HG02973 (cell line): Measurements from ENCODE around the gene ECHS1.
"Not testable (repeated sequence)": the region's sequence is repeated elsewhere in the genome, so short reads cannot be mapped to it uniquely, and the experiment has no call there.

Experiments used
- ATAC-seq: cut with Tn5 transposase; IDR thresholded peaks from one replicate; pipeline ENCODE4 v1.9.1; 2021; ENCODE audit warnings: moderate library complexity; ENCODE audit not compliant: unreplicated experiment

Gene ECHS1

DNA sequence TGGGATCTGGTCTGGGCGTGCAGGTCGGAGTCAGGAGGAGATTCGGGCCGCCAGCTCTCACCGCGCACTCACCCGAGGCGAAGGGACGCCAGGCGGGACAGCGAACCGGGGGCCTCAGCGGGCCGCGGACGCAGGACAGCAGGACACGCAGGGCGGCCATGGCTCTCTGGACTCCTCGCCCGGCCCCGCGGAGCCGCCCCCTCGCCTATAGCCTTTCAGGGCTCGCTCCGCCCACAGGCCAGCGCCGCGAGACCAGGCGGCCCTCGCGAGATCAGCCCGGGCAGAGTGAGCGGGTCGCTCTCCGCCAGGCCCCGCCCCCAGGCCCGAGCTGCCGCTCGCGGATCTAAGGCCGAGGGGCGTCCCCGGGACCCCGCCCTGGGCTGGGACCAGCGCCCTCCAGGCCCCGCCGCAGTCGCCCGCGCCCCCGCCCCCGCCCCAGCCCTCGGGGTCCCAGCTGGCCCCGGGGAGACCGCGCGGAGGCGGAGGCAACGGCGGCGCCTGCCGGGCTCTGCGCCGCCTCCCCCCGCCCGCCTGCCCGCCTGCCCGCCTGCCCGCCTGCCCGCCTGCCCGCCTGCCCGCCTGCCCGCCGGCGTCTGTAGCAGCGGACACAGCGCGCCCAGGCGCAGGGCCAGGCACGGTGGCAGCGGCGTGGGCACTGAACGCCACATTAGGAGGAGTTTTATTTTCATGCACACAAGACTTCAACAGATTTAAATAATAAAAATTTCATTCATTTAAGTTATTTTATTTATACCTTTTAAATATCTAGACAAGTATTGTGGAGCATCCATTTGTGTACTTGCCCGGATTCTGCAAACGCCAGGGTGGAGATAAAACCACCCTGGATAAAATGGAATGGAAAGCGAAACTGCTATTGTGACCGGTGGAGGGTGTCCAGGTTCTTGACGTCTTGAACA lies at the start of gene ECHS1:
Gene ECHS1 (minus strand): TSS at position 181 of the 917 bp plus-strand sequence. CDS start 21 bp downstream, at position 160.
- ATAC-seq: peak; percentile 93

- no peak for ATAC-seq
Observed at GRCh38 chr10:133422223-133422806, 49.2 kb upstream of the ECHS1 start.

GRCh38 chr10:133421336-133422222 lies 48.4 kb upstream of the ECHS1 start:
- ATAC-seq: no peak

GRCh38 chr10:133420579-133420978 lies 47.4 kb upstream of the ECHS1 start:
- no peak for ATAC-seq

- ATAC-seq: no peak
Observed at GRCh38 chr10:133420028-133420427, 46.9 kb upstream of the ECHS1 start.

DNA sequence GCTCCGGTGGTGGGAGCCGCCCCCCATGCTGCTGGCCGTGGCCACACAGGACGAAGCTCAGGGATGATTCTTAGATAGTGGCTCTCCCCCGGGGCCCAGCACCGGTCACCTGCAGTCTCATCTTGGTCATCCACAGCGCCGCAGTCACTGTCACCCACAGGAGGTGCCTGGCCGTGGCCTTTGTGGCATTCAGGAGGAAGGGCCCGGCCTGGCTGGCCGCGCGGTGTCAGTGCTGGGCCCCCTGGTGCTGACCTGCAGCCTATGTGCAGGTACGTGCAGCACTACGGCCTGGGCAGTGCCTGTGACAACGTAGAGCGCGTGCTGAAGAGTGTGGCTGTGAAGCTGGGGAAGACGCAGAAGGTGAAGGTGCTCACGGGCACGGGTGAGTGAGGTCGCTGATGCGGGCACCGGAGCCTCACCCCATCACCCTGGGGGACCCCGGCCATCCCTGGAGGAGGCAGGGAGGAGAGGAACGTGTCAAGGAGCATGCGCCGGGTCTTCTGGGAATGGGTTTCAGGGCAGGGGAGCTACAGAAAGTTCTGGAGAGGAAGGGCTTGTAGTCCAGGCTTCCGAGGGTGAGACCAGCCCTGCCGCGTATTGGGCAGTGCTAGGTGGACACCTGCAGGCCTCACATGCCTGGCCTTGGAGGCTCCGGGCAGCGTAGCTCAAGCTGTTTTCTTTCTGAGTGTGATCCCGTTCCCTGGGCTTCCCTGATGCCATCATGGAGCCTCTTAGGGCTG lies 46.2 kb upstream of the ECHS1 start:
- no peak for ATAC-seq

- no peak for ATAC-seq
Observed at GRCh38 chr10:133418289-133418993, 45.3 kb upstream of the ECHS1 start.

- no peak for ATAC-seq
Observed at GRCh38 chr10:133415752-133416151, 42.6 kb upstream of the ECHS1 start.

GRCh38 chr10:133414401-133414800 lies 41.2 kb upstream of the ECHS1 start:
- not testable (repeated sequence) for ATAC-seq

DNA sequence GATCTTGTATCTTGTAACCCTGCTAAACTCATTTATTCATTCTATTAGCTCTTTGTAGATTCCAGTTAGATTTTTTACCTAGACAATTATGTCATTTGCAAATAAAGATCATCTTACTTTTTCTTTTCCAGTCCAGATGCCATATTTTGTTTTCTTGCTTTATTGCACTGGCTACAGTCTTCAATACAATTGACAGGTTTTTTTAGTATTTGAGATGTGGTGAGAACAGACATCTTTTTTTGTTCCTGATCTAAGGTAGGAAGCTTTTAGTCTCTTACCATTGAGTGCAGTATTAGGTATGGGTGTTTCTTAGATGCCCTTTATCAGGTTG lies 39.2 kb upstream of the ECHS1 start:
- ATAC-seq: no peak

GRCh38 chr10:133411523-133412380 lies 38.6 kb upstream of the ECHS1 start:
- ATAC-seq: no peak

DNA sequence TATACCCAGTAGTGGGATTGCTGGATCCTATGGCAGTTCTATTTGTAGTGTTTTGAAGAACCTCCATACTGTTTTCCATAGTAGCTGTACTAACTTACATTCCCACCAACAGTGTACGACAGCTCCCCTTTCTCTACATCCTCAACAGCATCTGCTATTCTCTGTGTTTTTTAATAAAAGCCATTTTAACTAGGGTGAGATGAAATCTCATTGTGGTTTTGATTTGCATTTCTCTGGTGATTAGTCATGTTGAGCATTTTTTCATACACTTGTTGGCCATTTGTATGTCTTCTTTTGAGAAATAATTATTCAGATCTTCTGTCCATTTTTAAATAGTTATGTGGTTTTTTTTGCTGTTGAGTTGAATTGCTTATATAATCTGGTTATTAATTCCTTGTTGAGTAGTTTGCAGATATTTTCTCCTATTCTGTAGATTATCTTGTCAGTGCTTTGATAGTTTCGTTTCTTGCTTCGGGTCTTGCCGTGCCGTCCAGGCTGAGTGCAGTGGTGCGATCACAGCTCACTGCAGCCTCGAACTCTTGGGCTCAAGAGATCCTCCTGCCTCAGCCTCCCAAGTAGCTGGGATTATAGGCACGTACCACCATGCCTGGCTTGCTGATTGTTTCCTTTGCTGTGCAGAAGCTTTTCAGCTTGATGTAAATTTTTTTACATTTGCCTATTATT lies 32.8 kb upstream of the ECHS1 start:
- ATAC-seq: no peak

DNA sequence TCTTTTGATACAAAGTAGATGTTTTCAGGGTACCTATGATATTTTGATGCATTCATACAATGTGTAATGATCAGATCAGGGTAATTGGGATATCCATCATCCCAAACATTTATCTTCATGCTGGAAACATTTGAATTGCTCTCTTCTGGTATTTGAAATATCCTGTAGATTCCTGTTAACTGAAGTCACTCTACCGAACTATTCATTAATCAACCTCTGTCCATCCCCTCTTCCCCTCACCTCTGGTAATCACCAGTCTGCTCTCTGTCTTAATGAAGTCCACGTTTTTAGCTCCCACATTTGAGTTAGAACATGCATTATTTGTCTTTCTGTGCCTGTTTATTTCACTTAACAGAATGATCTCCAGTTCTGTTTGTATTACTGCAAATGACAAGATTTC lies 32.1 kb upstream of the ECHS1 start:
- ATAC-seq: no peak

- ATAC-seq: no peak
Observed at GRCh38 chr10:133403784-133404183, 30.6 kb upstream of the ECHS1 start.

DNA sequence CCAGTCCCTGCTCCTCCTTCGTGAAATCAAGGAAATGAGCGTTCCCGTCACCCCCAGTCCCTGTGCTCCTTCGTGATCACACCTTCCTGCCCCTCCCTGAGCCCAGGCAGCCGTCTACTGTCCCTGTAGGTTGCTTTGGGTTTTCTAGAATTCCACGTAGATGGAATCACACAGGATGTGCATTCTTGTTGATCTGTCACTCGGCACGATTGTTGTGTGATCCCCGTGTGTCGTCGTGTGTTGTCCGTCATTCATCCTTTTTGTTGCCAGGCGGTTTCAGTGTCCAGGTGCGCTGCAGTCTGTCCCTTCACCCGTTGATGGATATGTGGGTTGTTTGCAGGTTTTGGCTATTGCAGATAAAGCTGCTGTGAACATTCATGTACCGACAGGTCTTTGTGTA lies 30.2 kb upstream of the ECHS1 start:
- no peak for ATAC-seq

DNA sequence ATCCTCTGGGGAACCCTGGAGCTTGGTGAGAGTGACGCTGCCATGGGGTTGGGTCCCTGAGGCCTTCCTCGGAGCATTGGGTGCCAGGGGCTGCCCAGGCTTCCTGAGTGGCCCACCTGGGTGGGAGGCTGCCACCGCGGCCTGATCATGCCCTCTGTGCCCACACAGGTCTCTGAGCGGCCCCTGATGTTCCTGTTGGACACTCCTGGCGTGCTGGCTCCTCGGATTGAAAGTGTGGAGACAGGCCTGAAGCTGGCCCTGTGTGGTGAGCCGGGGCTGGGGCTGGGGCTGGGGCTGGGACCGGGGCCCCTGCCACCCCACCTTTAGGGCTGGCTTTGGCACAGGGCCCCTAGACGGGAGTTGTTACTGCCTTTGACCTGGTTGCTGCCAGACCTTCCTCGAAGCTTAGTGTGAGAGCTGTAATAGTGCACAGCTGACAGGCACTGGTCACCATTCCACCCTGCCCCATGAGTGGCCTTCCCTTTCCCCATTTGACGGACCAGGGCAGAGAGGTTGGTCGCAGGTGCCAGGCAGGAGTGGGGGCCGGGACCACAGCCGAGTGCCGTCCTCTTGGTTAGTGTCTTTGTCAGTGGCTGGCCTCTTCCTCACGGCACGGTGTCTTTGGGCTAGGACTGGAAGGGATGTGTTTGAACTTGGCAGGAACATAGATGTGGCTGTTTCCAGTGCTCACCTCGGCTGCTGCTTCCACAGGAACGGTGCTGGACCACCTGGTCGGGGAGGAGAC lies 29.0 kb upstream of the ECHS1 start:
- ATAC-seq: no peak

DNA sequence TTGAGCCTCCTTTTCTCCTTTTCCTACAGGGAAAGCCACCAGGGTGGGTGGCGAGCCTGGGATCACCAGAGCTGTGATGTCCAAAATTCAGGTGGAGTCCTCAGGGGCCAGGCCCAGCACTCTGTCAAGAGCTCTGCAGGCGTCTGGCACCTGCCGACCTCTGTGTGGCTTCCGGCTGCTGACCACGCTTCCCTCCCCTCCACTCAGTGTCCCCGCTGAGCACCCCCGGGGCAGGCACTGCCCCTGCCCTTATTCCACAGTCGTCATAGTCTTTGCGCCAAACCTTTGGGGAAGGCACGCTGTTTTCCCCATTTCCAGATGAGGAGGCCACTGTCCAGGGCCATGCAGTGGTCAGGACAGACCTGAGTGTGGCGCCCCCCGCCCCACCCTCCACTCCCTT lies 28.3 kb upstream of the ECHS1 start:
- peak; percentile 8 for ATAC-seq
